IMR-90 (cell line): ENCODE data around the gene CAT. TPM values are rescaled to one million over a fixed set of nuclear protein-coding genes. Genes with fewer than 3 reads are reported as not detected.

ENCODE experiments used
- ATAC-seq: fragments of 200-7000 bp; cut with Tn5 transposase; 2 replicates; pipeline ENCODE4 v1.9.1; 2020; ENCODE audit warnings: low read depth, mild to moderate bottlenecking, moderate library complexity
- BruUV-seq: library from RNA; stranded (reverse); fragments of 400-500 nt; replicated peaks from 2 replicates; lab custom pipeline; 2021; lab: Mats Ljungman, UMichigan
- CTCF ChIA-PET: fragments of 300-600 bp; formaldehyde crosslinking; extraction: SDS; loops from one replicate; lab custom pipeline; 2021; ENCODE audit warnings: antibody characterized with exemption; lab: Yijun Ruan, JAX
- POLR2A ChIA-PET: fragments of 300-600 bp; sonication (Branson Sonifier 250); formaldehyde crosslinking; loops from one replicate; lab custom pipeline; 2022; ENCODE audit warnings: antibody characterized with exemption; ENCODE audit not compliant: unreplicated experiment; lab: Charles Lee
- DNase-seq: peaks from one replicate; pipeline ENCODE4 v3.0.0; 2013
- H2AFZ ChIP-seq: replicated peaks from 2 replicates; pipeline ENCODE3; 2013; ENCODE audit warnings: low read length, mild to moderate bottlenecking; ENCODE audit not compliant: poor library complexity
- H2AK5ac ChIP-seq: 2 replicates; pipeline ENCODE4 v1.6.1; 2013; ENCODE audit warnings: low read depth, low read length, inconsistent platforms
- H2AK9ac ChIP-seq: replicated peaks from 2 replicates; pipeline ENCODE3; 2013; ENCODE audit warnings: mild to moderate bottlenecking, low read depth, low read length, moderate library complexity; ENCODE audit not compliant: poor library complexity
- H2BK120ac ChIP-seq: 2 replicates; pipeline ENCODE4 v1.6.1; 2013; ENCODE audit warnings: low read depth, low read length, inconsistent platforms
- H2BK15ac ChIP-seq: 3 replicates; pipeline ENCODE4 v1.6.1; 2013; ENCODE audit warnings: low read depth, low read length, inconsistent platforms
- H2BK20ac ChIP-seq: 2 replicates; pipeline ENCODE4 v1.6.1; 2013; ENCODE audit warnings: low read depth, mild to moderate bottlenecking, inconsistent platforms, low read length, moderate library complexity
- H2BK5ac ChIP-seq: 2 replicates; pipeline ENCODE4 v1.6.1; 2013; ENCODE audit warnings: mild to moderate bottlenecking, low read depth, low read length, inconsistent platforms; ENCODE audit not compliant: poor library complexity, severe bottlenecking
- H3K14ac ChIP-seq: replicated peaks from 2 replicates; pipeline ENCODE4 v1.6.1; 2013; ENCODE audit warnings: low read depth, low read length, inconsistent platforms
- H3K18ac ChIP-seq: 2 replicates; pipeline ENCODE4 v1.6.1; 2013; ENCODE audit warnings: low read depth, low read length, control low read depth
- H3K23ac ChIP-seq: 2 replicates; pipeline ENCODE4 v1.6.1; 2013; ENCODE audit warnings: low read depth, low read length, inconsistent platforms
- H3K27ac ChIP-seq: 2 replicates; pipeline ENCODE4 v1.5.1; 2013; ENCODE audit warnings: mild to moderate bottlenecking, control low read depth, low read length; ENCODE audit not compliant: insufficient read depth
- H3K27me3 ChIP-seq: 2 replicates; pipeline ENCODE4 v1.6.1; 2013; ENCODE audit warnings: low read length; ENCODE audit not compliant: control insufficient read depth, insufficient read depth
- H3K36me3 ChIP-seq: 2 replicates; pipeline ENCODE4 v1.6.1; 2013; ENCODE audit warnings: low read length, mixed read lengths; ENCODE audit not compliant: control insufficient read depth, insufficient read depth
- H3K4ac ChIP-seq: 2 replicates; pipeline ENCODE4 v1.6.1; 2013; ENCODE audit warnings: low read depth, low read length, inconsistent platforms
- H3K4me1 ChIP-seq: 2 replicates; pipeline ENCODE4 v1.6.1; 2013; ENCODE audit warnings: low read length, mixed read lengths; ENCODE audit not compliant: control insufficient read depth, insufficient read depth
- H3K4me2 ChIP-seq: 2 replicates; pipeline ENCODE4 v1.6.1; 2013; ENCODE audit warnings: low read depth, mild to moderate bottlenecking, control low read depth, low read length, moderate library complexity
- H3K4me3 ChIP-seq: 2 replicates; pipeline ENCODE4 v1.5.1; 2013; ENCODE audit warnings: low read depth, mild to moderate bottlenecking, control low read depth, low read length, moderate library complexity; ENCODE audit not compliant: insufficient read depth
- H3K56ac ChIP-seq: 2 replicates; pipeline ENCODE4 v1.6.1; 2013; ENCODE audit warnings: low read length, inconsistent platforms; ENCODE audit not compliant: insufficient read depth; ENCODE audit errors: extremely low read depth
- H3K79me1 ChIP-seq, 2 experiments: 2 replicates each; pipeline ENCODE4 v1.6.1; 2013; ENCODE audit warnings: low read length in 2 of 2, inconsistent platforms in 1 of 2, low read depth in 1 of 2
- H3K9ac ChIP-seq: 2 replicates; pipeline ENCODE4 v1.6.1; 2013; ENCODE audit warnings: low read depth, low read length, control low read depth
- H3K9me1 ChIP-seq: 2 replicates; pipeline ENCODE4 v1.6.1; 2013; ENCODE audit warnings: low read length, inconsistent platforms; ENCODE audit not compliant: insufficient read depth
- H3K9me3 ChIP-seq: 2 replicates; pipeline ENCODE4 v1.6.1; 2013; ENCODE audit warnings: low read length; ENCODE audit not compliant: control insufficient read depth, insufficient read depth
- H4K20me1 ChIP-seq: 2 replicates; pipeline ENCODE4 v1.6.1; 2013; ENCODE audit warnings: low read length, inconsistent platforms; ENCODE audit not compliant: insufficient read depth
- H4K5ac ChIP-seq: 2 replicates; pipeline ENCODE4 v1.6.1; 2013; ENCODE audit warnings: mild to moderate bottlenecking, low read depth, low read length, control low read depth
- H4K8ac ChIP-seq, 2 experiments: 2 replicates each; pipeline ENCODE4 v1.6.1; 2013; ENCODE audit warnings: low read depth in 2 of 2, low read length in 2 of 2, control low read depth in 1 of 2, inconsistent platforms in 1 of 2
- H4K91ac ChIP-seq: 2 replicates; pipeline ENCODE4 v1.6.1; 2013; ENCODE audit warnings: low read depth, low read length, inconsistent platforms; ENCODE audit not compliant: insufficient read depth
- ELK1 ChIP-seq: fragments of 150-350 bp; IDR thresholded peaks from 2 replicates; pipeline ENCODE4 v1.6.1; 2016; ENCODE audit warnings: low read depth, mild to moderate bottlenecking, low read length, moderate library complexity, borderline replicate concordance
- FOS ChIP-seq: fragments of 150-350 bp; IDR thresholded peaks from 2 replicates; pipeline ENCODE4 v1.6.1; 2016; ENCODE audit warnings: low read depth, low read length
- NFE2L2 ChIP-seq: fragments of 150-350 bp; IDR thresholded peaks from 2 replicates; pipeline ENCODE4 v1.6.1; 2016; ENCODE audit warnings: low read depth, mild to moderate bottlenecking, low read length
- RFX5 ChIP-seq: IDR thresholded peaks from 2 replicates; pipeline ENCODE4 v1.8.0; 2012; ENCODE audit warnings: low read depth, mild to moderate bottlenecking, low read length, moderate library complexity
- SMC3 ChIP-seq: fragments of 150-350 bp; IDR thresholded peaks from 2 replicates; pipeline ENCODE4 v1.6.1; 2016; ENCODE audit warnings: low read depth, mild to moderate bottlenecking, antibody characterized with exemption, low read length, moderate library complexity
- USF2 ChIP-seq: fragments of 150-350 bp; IDR thresholded peaks from 2 replicates; pipeline ENCODE4 v1.6.1; 2017; ENCODE audit warnings: mild to moderate bottlenecking, antibody characterized with exemption, low read length, low read depth
- WGBS, 2 experiments: methylation state at CpG; one replicate each; pipeline versions ENCODE4 v1.1.5 to v1.1.7; 2013; ENCODE audit warnings: missing lambda C conversion rate in 2 of 2; ENCODE audit not compliant: insufficient read length in 1 of 2; ENCODE audit errors: extremely low coverage in 2 of 2; 5-methylcytosine and 5-hydroxymethylcytosine counted together
- dilution Hi-C: fragments of 300-500 bp; cut with HindIII; formaldehyde crosslinking; loops from one replicate; pipeline ENCODE4 v1.14.3; 2018; ENCODE audit warnings: low sequenced_read_pairs; ENCODE audit not compliant: unreplicated experiment
- in situ Hi-C: fragments of 300-500 bp; cut with MboI; formaldehyde crosslinking; loops from 3 replicates; pipeline ENCODE4 v1.14.3; 2019; ENCODE audit warnings: low sequenced_read_pairs, inconsistent platforms, mixed read lengths
- intact Hi-C: fragments of 100-400 bp; cut with micrococcal nuclease; formaldehyde crosslinking; loops from 2 replicates; pipeline ENCODE4 v1.10.0; 2022
- polyA plus RNA-seq, 3 experiments: library from polyadenylated mRNA; depleted of rRNA; stranded (reverse); fragments of >200 nt; gene quantifications; 2 replicates each; pipeline ENCODE4 v1.2.3, GENCODE V29; 2012; ENCODE audit warnings: low replicate concordance in 1 of 3
- total RNA-seq: library from RNA; depleted of rRNA; stranded (reverse); fragments of >200 nt; gene quantifications from 2 replicates; pipeline ENCODE4 v1.2.3, GENCODE V29; 2012

CAT gene
- total and polyA plus RNA-seq, 2 of the 4 experiments (the other 2 are of a cell fraction) = 52.5 to 80.5 TPM

GRCh38 chr11:34487430-34487829, 48.7 kb downstream of the CAT start:
- in situ Hi-C loops (no loop called here), intact Hi-C loops (no loop called here), dilution Hi-C loops (no loop called here)
- Histone ChIP-seq H3K4me1 (no peaks in the 10 kb centered on the region), H3K14ac (no peak overlapping the region), H3K27me3 (peaks cover 46% of the 10 kb centered on the region), H3K56ac (no peak overlapping the region), H3K9me1 (no peaks in the 10 kb centered on the region), H2BK5ac (no peak overlapping the region), H3K9me3 (no peaks in the 10 kb centered on the region), H3K79me1 (no peaks in the 10 kb centered on the region), H2BK120ac (no peak overlapping the region), H4K5ac (no peak overlapping the region), H3K4ac (no peak overlapping the region), H3K23ac (no peak overlapping the region), H4K8ac (no peak overlapping the region), H3K27ac (no peak overlapping the region), H2AFZ (no peak overlapping the region), H3K4me3 (no peak overlapping the region), H2AK5ac (no peak overlapping the region), H2AK9ac (no peak overlapping the region), H4K91ac (no peak overlapping the region), H3K9ac (no peak overlapping the region), H3K18ac (no peak overlapping the region), H4K20me1 (no peaks in the 10 kb centered on the region), H2BK20ac (no peak overlapping the region), H3K36me3 (no peaks in the 10 kb centered on the region), H3K4me2 (no peak overlapping the region), H2BK15ac (no peak overlapping the region)
- ATAC-seq = no peak
- ChIA-PET CTCF (no interaction called here), POLR2A (no interaction called here)
- no peak for TF ChIP-seq FOS
- no peak for TF ChIP-seq SMC3
- no peak for TF ChIP-seq ELK1
- TF ChIP-seq RFX5 = no peak
- no peak for TF ChIP-seq NFE2L2
- TF ChIP-seq USF2 = no peak
- DNase-seq = no peak
- no TSS peak for BruUV-seq
- 67% methylated on average over 1 of the region's 7 CpGs; no CpG with 5 or more reads in 1 of the 2 experiments for WGBS, 2 experiments
